Sigmoid colon (tissue), 4 donors: Measurements from ENCODE around the gene WDR74.

ENCODE experiments used
- EP300 ChIP-seq, 4 donors: sonication (generic); formaldehyde crosslinking; IDR thresholded peaks; one replicate each; pipeline ENCODE4 v1.6.1; 2017; ENCODE audit warnings: antibody characterized with exemption in 4 of 4
- POLR2A ChIP-seq, 2 donors: fragments of 450-650 bp; IDR thresholded peaks; one replicate each; pipeline ENCODE4 v1.6.1; 2016; ENCODE audit warnings: antibody characterized with exemption in 2 of 2, mild to moderate bottlenecking in 2 of 2, moderate library complexity in 2 of 2
- POLR2AphosphoS5 ChIP-seq, 4 donors: sonication (generic); formaldehyde crosslinking; IDR thresholded peaks; one replicate each; pipeline ENCODE4 v1.6.1; 2017; ENCODE audit warnings: antibody characterized with exemption in 4 of 4
- TF ChIP-seq, protein P1 (sequence below), 4 experiments: fragments of 450-650 bp in 3 of 4; fragments of 200-600 bp in 1 of 4; IDR thresholded peaks; one replicate each; pipeline ENCODE4 v1.5.1; 2016 to 2019; ENCODE audit warnings: antibody characterized with exemption in 4 of 4, mild to moderate bottlenecking in 3 of 4, moderate library complexity in 2 of 4

GRCh38 chr11:62830904-62831519, 8.4 kb downstream of the WDR74 start:
- TF ChIP-seq, protein P1, sequence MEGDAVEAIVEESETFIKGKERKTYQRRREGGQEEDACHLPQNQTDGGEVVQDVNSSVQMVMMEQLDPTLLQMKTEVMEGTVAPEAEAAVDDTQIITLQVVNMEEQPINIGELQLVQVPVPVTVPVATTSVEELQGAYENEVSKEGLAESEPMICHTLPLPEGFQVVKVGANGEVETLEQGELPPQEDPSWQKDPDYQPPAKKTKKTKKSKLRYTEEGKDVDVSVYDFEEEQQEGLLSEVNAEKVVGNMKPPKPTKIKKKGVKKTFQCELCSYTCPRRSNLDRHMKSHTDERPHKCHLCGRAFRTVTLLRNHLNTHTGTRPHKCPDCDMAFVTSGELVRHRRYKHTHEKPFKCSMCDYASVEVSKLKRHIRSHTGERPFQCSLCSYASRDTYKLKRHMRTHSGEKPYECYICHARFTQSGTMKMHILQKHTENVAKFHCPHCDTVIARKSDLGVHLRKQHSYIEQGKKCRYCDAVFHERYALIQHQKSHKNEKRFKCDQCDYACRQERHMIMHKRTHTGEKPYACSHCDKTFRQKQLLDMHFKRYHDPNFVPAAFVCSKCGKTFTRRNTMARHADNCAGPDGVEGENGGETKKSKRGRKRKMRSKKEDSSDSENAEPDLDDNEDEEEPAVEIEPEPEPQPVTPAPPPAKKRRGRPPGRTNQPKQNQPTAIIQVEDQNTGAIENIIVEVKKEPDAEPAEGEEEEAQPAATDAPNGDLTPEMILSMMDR (IDR thresholded peaks at IDR 0.05) = no peak
- TF ChIP-seq EP300 (IDR thresholded peaks at IDR 0.05) (no peak), POLR2A (IDR thresholded peaks at IDR 0.05) (no peak), POLR2AphosphoS5 (IDR thresholded peaks at IDR 0.05) (no peak)
